ENCODE results near the gene ANXA6.

DNA sequence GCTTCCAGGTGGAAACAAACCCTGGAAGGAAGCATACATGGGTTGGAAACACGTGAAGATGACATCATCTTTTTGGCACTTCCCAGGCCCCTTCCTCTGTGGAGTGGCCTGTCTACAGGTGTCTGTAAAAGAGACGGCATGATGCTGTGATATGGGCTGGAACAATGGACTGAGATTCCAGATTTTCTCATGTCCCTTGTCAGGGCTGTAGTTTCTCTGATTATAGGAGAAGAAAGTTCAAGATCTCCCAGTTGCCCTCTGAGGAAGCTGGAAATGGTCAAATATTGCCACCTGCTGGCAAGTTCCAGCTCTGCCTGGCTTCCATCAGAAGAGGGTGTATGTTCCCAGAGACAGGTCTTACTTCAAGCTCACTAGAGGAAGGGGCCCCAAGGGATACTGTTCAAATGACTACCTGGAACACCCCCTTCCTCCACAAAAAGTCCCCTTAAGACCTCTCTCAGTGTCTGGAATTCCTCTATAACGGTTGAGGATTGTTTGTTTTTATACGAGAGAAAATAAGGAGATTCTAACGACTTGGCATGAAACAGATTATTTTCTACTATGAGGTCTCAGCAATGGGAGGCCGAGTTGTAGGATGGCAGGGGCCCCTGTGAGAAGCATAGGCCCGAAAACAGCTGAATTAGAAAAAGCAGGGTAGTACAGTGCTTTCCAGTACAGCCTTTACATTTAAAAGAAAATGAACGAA lies 7.3 kb upstream of the ANXA6 start:
- TF ChIP-seq, protein P1, sequence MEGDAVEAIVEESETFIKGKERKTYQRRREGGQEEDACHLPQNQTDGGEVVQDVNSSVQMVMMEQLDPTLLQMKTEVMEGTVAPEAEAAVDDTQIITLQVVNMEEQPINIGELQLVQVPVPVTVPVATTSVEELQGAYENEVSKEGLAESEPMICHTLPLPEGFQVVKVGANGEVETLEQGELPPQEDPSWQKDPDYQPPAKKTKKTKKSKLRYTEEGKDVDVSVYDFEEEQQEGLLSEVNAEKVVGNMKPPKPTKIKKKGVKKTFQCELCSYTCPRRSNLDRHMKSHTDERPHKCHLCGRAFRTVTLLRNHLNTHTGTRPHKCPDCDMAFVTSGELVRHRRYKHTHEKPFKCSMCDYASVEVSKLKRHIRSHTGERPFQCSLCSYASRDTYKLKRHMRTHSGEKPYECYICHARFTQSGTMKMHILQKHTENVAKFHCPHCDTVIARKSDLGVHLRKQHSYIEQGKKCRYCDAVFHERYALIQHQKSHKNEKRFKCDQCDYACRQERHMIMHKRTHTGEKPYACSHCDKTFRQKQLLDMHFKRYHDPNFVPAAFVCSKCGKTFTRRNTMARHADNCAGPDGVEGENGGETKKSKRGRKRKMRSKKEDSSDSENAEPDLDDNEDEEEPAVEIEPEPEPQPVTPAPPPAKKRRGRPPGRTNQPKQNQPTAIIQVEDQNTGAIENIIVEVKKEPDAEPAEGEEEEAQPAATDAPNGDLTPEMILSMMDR (IDR thresholded peaks at IDR 0.05), result peak; percentile 82 to 87 (median 86)
- no peak for TF ChIP-seq POLR2A (IDR thresholded peaks at IDR 0.05)
